Right atrium auricular region (tissue), 2 donors: ENCODE results near the gene ADGRD1. TPM values are rescaled to one million over a fixed set of nuclear protein-coding genes. Genes with fewer than 3 reads are reported as not detected.

Experiments used
- DNase-seq: peaks from one replicate; pipeline ENCODE4 v3.0.0-alpha.2; 2019; ENCODE audit warnings: low spot score
- H3K27ac ChIP-seq, 2 donors: fragments of 200-600 bp; sonication (generic); 1 replicate in 1 of 2; 2 replicates in 1 of 2; pipeline ENCODE4 v1.5.1; 2016 to 2019
- H3K27me3 ChIP-seq, 2 donors: fragments of 200-600 bp; sonication (generic); one replicate each; pipeline versions ENCODE4 v1.5.1 to v1.6.0; 2017 to 2019
- H3K36me3 ChIP-seq: fragments of 200-600 bp; sonication (generic); one replicate; pipeline ENCODE4 v1.5.1; 2016
- H3K4me1 ChIP-seq, 2 donors: fragments of 200-600 bp; sonication (generic); one replicate each; pipeline versions ENCODE4 v1.5.1 to v1.6.0; 2017 to 2019
- H3K4me3 ChIP-seq, 2 donors: fragments of 200-600 bp; sonication (generic); 1 replicate in 1 of 2; 2 replicates in 1 of 2; pipeline ENCODE4 v1.5.1; 2017 to 2019; ENCODE audit warnings: mild to moderate bottlenecking in 1 of 2, moderate library complexity in 1 of 2
- H3K9me3 ChIP-seq, 2 donors: fragments of 200-600 bp; sonication (generic); one replicate each; pipeline ENCODE4 v1.5.1; 2019
- total RNA-seq, 2 donors: library from RNA; depleted of rRNA; stranded (reverse); fragments of >200 nt; gene quantifications; one replicate each; pipeline ENCODE4 v1.1.0, GENCODE V29; 2016
- TF ChIP-seq, protein P1 (sequence below), 2 donors: fragments of 200-600 bp; sonication (generic); IDR thresholded peaks; one replicate each; pipeline ENCODE4 v1.5.1; 2019; ENCODE audit warnings: antibody characterized with exemption in 2 of 2

The ADGRD1 gene
- total RNA-seq, 2 donors from 2014 or later, result 120 to 168 TPM

DNA sequence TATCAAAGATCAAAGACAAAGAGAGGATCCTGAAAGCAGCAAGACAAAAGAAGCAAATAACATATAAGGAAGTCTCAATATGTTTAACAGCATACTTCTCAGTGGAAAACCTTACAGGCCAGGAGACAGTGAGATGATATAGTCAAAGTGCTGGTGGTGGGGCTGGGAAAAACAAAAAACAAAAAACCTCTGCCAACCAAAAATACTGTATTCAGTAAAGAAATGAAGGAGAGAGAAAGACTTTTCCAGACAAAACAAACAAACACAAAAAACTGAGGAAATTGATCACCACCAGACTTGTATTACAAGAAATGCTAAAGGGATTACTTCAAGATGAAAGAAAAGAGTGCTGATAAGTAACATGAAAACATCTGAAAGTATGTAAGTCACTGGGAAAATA is 221.2 kb downstream of the ADGRD1 start:
- Histone ChIP-seq H3K9me3 (peaks cover 3 to 20% of the 10 kb centered on the region in 2 donors), H3K4me1 (no peaks in the 10 kb centered on the region), H3K27me3 (no peaks in the 10 kb centered on the region), H3K36me3 (no peaks in the 10 kb centered on the region), H3K27ac (no peak overlapping the region), H3K4me3 (no peak overlapping the region)
- TF ChIP-seq, protein P1, sequence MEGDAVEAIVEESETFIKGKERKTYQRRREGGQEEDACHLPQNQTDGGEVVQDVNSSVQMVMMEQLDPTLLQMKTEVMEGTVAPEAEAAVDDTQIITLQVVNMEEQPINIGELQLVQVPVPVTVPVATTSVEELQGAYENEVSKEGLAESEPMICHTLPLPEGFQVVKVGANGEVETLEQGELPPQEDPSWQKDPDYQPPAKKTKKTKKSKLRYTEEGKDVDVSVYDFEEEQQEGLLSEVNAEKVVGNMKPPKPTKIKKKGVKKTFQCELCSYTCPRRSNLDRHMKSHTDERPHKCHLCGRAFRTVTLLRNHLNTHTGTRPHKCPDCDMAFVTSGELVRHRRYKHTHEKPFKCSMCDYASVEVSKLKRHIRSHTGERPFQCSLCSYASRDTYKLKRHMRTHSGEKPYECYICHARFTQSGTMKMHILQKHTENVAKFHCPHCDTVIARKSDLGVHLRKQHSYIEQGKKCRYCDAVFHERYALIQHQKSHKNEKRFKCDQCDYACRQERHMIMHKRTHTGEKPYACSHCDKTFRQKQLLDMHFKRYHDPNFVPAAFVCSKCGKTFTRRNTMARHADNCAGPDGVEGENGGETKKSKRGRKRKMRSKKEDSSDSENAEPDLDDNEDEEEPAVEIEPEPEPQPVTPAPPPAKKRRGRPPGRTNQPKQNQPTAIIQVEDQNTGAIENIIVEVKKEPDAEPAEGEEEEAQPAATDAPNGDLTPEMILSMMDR (IDR thresholded peaks at IDR 0.05), result no peak
- no peak for DNase-seq

DNA sequence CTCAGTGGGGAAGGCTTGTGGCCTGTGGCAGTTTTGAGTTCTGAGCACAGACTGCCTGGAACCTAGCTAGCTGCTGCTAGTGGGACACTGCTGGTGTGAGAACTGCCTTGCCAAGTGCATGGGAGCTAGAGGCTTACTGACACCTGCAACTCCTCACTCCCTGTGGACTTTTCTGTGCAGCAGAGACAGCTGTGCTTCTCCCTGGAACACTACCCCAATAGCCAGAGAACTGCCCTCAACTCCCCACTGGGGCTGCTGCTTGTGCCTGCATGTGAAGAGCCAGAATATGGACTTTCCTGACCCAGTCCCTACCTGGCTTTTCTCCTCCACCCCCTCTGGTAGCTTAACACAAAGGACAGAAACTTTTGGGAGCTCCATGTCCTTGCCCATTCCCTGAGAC is 222.6 kb downstream of the ADGRD1 start:
- TF ChIP-seq, protein P1 (IDR thresholded peaks at IDR 0.05), result no peak
- DNase-seq, result no peak
- no peaks in the 10 kb centered on the region for H3K36me3 ChIP-seq
- H3K4me3 ChIP-seq, result no peak overlapping the region
- no peak overlapping the region for H3K27ac ChIP-seq
- peaks cover 3 to 20% of the 10 kb centered on the region in 2 donors for H3K9me3 ChIP-seq
- H3K4me1 ChIP-seq, result no peaks in the 10 kb centered on the region
- no peaks in the 10 kb centered on the region for H3K27me3 ChIP-seq

DNA sequence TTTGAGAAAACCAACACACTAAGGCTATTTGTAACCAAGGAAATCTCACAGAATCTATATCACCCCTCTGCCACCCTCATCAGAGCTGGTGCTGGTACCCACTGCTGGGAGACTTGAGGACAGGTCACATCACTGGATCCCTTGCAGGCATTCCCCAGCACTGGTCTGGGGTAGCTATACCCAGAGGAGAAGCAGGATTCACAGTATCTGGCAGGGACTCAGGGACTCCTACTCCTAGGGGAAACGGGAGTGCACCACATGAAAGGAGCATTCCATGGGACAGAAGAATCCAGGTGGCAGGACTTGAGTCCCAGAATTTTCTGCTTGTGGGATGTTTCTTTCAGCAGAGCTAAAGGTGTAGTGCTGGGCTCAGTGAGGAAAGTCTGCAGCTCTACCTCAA is 223.2 kb downstream of the ADGRD1 start:
- Histone ChIP-seq H3K9me3 (peaks cover 3 to 20% of the 10 kb centered on the region in 2 donors), H3K4me3 (no peak overlapping the region), H3K27ac (no peak overlapping the region), H3K4me1 (no peaks in the 10 kb centered on the region), H3K36me3 (no peaks in the 10 kb centered on the region), H3K27me3 (no peaks in the 10 kb centered on the region)
- TF ChIP-seq, protein P1 (IDR thresholded peaks at IDR 0.05), result no peak
- DNase-seq, result no peak

DNA sequence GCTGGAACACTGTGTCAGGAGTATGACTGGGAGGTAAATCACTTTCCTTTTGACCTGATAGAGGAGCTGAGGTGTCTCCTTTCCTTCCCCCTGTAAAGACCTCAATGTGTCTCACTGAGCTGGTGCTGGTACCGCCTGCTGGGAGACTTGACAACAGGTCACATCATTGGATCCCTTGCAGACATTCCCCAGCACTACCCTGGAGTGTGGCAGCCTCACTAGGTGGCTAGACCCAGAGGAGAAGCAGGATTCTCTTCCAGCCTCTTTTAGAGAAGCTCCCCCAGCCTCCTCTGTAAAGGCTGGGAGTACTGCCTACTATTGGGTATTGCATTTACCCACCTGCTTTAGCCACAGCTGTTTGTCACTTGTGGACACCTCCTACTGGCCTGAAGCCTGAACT is 223.9 kb downstream of the ADGRD1 start:
- no peaks in the 10 kb centered on the region for H3K27me3 ChIP-seq
- peaks cover 3 to 20% of the 10 kb centered on the region in 2 donors for H3K9me3 ChIP-seq
- no peak overlapping the region for H3K4me3 ChIP-seq
- DNase-seq, result no peak
- TF ChIP-seq, protein P1 (IDR thresholded peaks at IDR 0.05), result no peak
- no peak overlapping the region for H3K27ac ChIP-seq
- H3K36me3 ChIP-seq, result no peaks in the 10 kb centered on the region
- H3K4me1 ChIP-seq, result no peaks in the 10 kb centered on the region

DNA sequence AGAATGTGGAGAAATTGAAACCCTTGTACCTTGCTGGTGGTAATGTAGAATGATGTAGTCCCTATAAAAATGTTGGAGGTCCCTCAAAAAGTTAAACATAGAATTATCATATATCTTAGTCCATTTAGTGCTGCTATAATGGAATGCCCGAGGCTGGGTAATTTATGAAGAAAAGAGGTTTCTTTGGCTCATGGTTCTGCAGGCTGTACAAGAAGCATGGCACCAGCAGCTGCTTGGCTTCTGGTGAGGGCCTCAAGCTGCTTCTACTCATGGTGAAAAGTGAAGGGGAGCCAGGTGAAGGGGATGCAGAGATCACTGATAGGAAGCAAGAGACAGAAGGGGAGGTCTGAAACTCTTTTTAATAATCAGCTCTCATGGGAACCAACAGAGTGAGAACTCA is 233.9 kb downstream of the ADGRD1 start:
- no peak overlapping the region for H3K27ac ChIP-seq
- TF ChIP-seq, protein P1 (IDR thresholded peaks at IDR 0.05), result no peak

More for the DNA sequence above, 233.9 kb downstream of the ADGRD1 start:
- Histone ChIP-seq H3K27me3 (no peaks in the 10 kb centered on the region), H3K4me1 (no peaks in the 10 kb centered on the region), H3K4me3 (no peak overlapping the region), H3K36me3 (no peaks in the 10 kb centered on the region), H3K9me3 (no peaks in the 10 kb centered on the region)
- peak; percentile 38 for DNase-seq
